Thyroid gland (tissue), 4 donors: Measurements from ENCODE around the gene ADAMTS2. TPM values are rescaled to one million over a fixed set of nuclear protein-coding genes. Genes with fewer than 3 reads are reported as not detected.

Source experiments
- DNase-seq, 2 donors: peaks; one replicate each; pipeline ENCODE4 v3.0.0-alpha.2; 2019
- H3K27ac ChIP-seq, 3 donors: fragments of 200-600 bp; sonication (generic); 1 replicate in 2 of 3; 2 replicates in 1 of 3; pipeline ENCODE4 v1.5.1; 2016 to 2019; ENCODE audit warnings: mild to moderate bottlenecking in 1 of 3, moderate library complexity in 1 of 3
- H3K27me3 ChIP-seq: fragments of 200-600 bp; sonication (generic); one replicate; pipeline ENCODE4 v1.5.1; 2019
- H3K36me3 ChIP-seq, 2 donors: fragments of 200-600 bp; sonication (generic); one replicate each; pipeline ENCODE4 v1.5.1; 2016 to 2019
- H3K4me1 ChIP-seq, 2 donors: fragments of 200-600 bp; sonication (generic); one replicate each; pipeline ENCODE4 v1.5.1; 2017 to 2019
- H3K4me3 ChIP-seq, 3 donors: fragments of 200-600 bp; sonication (generic); replicated peaks in 1 of 3; 1 replicate in 2 of 3; 2 replicates in 1 of 3; pipeline ENCODE4 v1.5.1; 2016; ENCODE audit warnings: mild to moderate bottlenecking in 1 of 3
- H3K9me3 ChIP-seq: fragments of 200-600 bp; sonication (generic); one replicate; pipeline ENCODE4 v1.5.1; 2017
- POLR2A ChIP-seq, 2 donors: fragments of 450-650 bp; IDR thresholded peaks; one replicate each; pipeline ENCODE4 v1.6.1; 2017; ENCODE audit warnings: antibody characterized with exemption in 2 of 2, mild to moderate bottlenecking in 2 of 2, moderate library complexity in 1 of 2
- WGBS, 2 donors: methylation state at CpG; one replicate each; pipeline ENCODE4 v1.1.5; 2017; 5-methylcytosine and 5-hydroxymethylcytosine counted together
- intact Hi-C: fragments of 100-400 bp; cut with DNase I; formaldehyde crosslinking; loops from one replicate; pipeline ENCODE4 v1.15.1; 2023
- total RNA-seq, 4 donors: library from RNA; depleted of rRNA; stranded (reverse); fragments of >200 nt; gene quantifications; one replicate each; pipeline ENCODE4 v1.2.3, GENCODE V29; 2016
- TF ChIP-seq, protein P1 (sequence below), 6 experiments: fragments of 200-600 bp in 3 of 6; fragments of 450-650 bp in 3 of 6; sonication (generic) in 3 of 6; IDR thresholded peaks; one replicate each; pipeline ENCODE4 v1.5.1; 2016 to 2019; ENCODE audit warnings: antibody characterized with exemption in 6 of 6, mild to moderate bottlenecking in 2 of 6, inconsistent platforms in 1 of 6, moderate library complexity in 1 of 6

ADAMTS2 gene
- total RNA-seq, 4 donors from 2014 or later = 3.5 to 16.2 (median 7.3) TPM

DNA sequence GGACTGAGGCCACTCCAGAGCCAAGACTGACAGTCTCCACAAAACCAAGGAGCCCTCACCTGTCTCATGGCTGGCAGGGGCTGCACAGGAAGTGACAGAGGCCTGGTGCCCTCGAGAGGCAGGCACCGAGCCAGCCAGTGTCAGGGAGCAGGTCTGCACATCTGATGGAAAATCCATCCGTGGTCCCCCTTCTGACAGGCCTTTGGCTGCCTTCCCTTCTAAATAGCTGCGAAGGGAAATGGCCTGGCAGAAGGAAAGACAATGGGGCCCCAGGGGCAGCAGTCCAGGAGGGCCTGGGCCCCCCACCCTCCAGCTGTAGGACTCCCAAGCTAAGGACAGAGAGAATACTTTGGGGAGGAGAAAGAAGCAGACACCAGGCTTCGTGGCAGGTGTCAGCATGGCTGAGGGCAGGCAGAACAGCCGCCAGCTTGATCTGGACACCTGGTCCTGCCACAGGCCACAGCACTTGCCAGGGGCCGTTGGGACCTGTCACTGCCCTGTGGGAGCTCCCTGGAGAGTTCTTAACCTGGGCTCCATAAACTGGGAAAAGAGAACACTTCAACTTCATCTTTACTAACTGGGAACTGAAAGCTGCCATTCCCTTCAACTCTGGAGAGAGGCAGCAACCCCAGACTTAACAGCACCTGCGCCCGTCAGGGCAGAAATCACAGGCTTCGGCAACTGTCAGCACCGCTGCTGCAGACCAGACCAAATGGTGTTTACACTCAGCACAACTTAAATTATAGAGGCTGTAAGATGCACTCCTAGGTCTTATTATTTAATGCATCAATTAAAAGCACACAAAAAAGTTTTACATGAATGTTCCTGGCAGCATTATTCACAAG lies 22.0 kb downstream of the ADAMTS2 start:
- 61% methylated on average over 11 of the region's 11 CpGs for WGBS, 2 donors
- Histone ChIP-seq H3K4me1 (no peaks in the 10 kb centered on the region), H3K9me3 (no peaks in the 10 kb centered on the region), H3K27me3 (no peaks in the 10 kb centered on the region), H3K27ac (no peak overlapping the region), H3K4me3 (no peak overlapping the region), H3K36me3 (no peaks in the 10 kb centered on the region)
- TF ChIP-seq, protein P1, sequence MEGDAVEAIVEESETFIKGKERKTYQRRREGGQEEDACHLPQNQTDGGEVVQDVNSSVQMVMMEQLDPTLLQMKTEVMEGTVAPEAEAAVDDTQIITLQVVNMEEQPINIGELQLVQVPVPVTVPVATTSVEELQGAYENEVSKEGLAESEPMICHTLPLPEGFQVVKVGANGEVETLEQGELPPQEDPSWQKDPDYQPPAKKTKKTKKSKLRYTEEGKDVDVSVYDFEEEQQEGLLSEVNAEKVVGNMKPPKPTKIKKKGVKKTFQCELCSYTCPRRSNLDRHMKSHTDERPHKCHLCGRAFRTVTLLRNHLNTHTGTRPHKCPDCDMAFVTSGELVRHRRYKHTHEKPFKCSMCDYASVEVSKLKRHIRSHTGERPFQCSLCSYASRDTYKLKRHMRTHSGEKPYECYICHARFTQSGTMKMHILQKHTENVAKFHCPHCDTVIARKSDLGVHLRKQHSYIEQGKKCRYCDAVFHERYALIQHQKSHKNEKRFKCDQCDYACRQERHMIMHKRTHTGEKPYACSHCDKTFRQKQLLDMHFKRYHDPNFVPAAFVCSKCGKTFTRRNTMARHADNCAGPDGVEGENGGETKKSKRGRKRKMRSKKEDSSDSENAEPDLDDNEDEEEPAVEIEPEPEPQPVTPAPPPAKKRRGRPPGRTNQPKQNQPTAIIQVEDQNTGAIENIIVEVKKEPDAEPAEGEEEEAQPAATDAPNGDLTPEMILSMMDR (IDR thresholded peaks at IDR 0.05) = no peak
- no peak for TF ChIP-seq POLR2A (IDR thresholded peaks at IDR 0.05)
- no peak for DNase-seq
- intact Hi-C loops = no loop called here

DNA sequence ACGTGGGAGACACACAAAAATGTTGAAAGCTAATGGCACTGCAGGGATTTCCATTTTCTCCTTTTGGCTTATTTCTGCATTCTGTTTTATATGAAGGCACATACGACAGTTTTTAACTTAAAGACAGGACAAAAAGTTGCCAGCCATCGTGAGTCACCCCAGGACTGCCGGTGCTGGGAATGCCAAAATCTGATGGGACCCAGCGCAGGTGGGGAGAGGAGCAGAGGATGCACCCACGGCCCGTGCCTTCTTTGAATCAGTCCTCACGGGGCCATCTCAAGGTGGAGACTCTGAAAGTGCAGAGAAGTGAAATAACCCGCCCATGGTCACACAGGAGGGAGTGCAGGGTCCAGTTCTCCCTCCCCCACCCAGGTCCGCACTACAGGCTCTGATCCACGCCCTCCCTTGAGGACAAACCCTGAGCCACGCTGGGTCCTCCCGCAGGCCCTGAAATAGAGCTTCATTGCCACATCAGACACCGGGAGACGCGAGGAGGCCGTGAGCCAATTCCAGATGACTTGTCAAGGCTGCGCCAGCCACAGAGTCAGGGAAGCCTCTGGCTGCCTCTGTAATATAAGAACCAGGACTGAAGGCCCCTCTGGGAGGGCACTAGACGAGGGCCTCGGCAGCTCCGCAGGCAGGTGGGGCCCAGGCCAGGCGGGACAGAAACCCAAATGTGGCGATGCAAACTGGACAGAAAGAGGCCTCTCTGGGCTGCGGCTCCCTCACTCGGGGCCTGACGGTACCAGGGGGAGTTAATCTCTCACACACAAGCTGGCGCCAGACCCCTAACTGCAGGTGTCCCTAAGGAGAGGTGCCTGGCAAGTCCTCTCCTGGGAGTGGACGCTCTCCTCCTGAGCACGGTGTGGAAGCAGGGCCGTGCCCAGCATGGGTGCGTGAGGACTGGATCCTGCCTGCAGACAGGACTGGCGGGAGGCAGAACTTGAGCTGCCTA lies 22.9 kb downstream of the ADAMTS2 start:
- Histone ChIP-seq H3K27ac (no peak overlapping the region), H3K4me3 (no peak overlapping the region), H3K9me3 (no peaks in the 10 kb centered on the region), H3K36me3 (no peaks in the 10 kb centered on the region), H3K4me1 (no peaks in the 10 kb centered on the region), H3K27me3 (no peaks in the 10 kb centered on the region)
- intact Hi-C loops = no loop called here
- no peak for DNase-seq
- WGBS, 2 donors = 87 to 89% methylated on average over 11 to 22 of the region's 32 CpGs
- TF ChIP-seq, protein P1 (IDR thresholded peaks at IDR 0.05) = no peak

DNA sequence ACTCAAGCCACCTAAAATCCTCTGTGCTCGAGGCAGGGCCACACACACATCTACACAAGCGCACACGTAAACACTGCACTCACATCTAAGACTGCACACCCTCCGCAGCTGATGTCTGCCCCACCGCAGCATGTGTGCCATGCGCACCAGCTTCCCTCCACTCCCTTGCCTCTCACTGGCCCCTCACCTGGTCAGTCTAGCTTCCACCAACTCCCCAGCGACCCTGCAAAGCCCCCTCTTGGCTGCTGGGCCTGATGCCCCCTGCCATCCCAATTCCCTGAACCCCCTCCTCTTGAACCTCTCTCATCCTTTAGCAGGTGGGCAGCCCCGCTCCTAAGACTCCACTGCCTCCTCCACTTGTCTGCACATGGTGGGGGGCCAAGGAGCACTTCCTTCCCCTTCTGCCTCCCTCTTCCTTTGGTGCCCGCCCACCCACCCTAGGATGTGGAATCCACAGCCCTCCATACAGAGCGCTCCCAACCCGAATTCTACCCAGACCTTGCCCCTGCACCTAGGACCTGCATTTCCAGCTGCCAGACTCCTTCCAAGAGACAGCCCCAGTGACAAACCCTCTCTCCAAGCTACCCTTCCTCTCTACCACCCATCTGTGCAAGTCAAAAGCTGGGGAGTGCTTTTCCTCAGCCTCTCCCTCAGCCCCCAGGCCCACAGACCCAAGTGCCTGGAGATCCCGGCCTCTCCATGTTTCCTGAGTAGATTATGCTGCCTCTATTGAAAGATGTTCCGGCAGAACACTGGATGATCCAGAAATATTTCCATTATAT lies 23.9 kb downstream of the ADAMTS2 start:
- intact Hi-C loops = no loop called here
- H3K9me3 ChIP-seq = no peaks in the 10 kb centered on the region
- H3K27ac ChIP-seq = no peak overlapping the region
- WGBS, 2 donors = 88 to 92% methylated on average over 13 of the region's 13 CpGs
- H3K4me3 ChIP-seq = no peak overlapping the region
- TF ChIP-seq POLR2A (IDR thresholded peaks at IDR 0.05) = no peak
- TF ChIP-seq, protein P1 (IDR thresholded peaks at IDR 0.05) = no peak
- H3K36me3 ChIP-seq = no peaks in the 10 kb centered on the region
- no peak for DNase-seq
- H3K4me1 ChIP-seq = no peaks in the 10 kb centered on the region
- no peaks in the 10 kb centered on the region for H3K27me3 ChIP-seq

DNA sequence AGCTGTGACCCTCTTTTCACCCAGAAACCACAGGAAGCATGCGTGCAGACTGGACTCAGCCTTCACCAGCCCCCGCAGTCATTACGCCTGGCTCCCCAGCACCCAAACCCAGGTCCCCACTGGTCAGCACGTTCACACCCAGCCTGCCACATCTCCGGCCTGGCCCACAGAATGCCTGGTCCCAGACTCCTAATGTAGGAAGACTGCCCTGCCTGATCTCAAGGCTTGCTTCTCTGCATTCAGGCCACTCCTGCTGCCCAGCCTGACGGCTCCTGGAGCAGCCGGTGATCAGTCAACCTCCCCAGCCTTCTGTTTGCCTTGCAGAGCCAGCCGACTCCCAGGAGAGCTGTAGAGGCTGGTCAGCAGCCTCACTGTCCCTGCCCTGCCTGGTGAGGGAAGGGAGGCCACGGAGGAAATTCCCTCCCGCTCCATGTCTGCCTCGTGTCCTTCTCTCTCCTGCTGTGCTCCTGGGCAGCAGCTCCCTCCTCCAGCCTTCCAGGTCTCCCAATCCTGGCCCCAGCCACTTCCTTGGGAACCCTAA lies 25.4 kb downstream of the ADAMTS2 start:
- intact Hi-C loops = no loop called here
- H3K4me1 ChIP-seq = no peaks in the 10 kb centered on the region
- H3K27ac ChIP-seq = no peak overlapping the region
- no peaks in the 10 kb centered on the region for H3K27me3 ChIP-seq
- TF ChIP-seq, protein P1 (IDR thresholded peaks at IDR 0.05) = no peak
- TF ChIP-seq POLR2A (IDR thresholded peaks at IDR 0.05) = no peak
- H3K4me3 ChIP-seq = no peak overlapping the region
- 37 to 40% methylated on average over 11 of the region's 11 CpGs for WGBS, 2 donors
- H3K9me3 ChIP-seq = no peaks in the 10 kb centered on the region
- DNase-seq = no peak
- H3K36me3 ChIP-seq = no peaks in the 10 kb centered on the region
